Measurements from ENCODE around the gene KIF23.

The KIF23 gene

DNA sequence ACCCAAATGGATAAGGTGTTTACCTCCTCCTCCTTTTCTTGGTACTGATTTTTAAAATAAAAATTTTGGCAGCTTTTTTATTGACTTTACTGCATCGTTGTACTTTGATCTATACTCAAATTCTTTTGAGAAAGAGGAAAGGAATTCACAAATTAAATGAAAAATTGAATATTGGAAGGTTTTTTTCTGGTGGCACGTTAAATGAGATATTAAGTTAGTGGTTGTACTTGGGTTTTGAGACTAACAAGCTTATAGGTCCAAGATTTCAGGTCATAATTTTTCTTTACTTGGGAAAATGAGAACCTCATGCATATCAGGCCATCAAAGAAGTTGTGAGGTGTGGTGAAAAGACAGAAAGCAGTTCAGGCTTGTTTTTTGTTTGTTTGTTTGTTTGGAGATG, 52.6 kb downstream of the KIF23 start:
- DNase-seq (ENCODE audit: low spot score) = no peak

DNA sequence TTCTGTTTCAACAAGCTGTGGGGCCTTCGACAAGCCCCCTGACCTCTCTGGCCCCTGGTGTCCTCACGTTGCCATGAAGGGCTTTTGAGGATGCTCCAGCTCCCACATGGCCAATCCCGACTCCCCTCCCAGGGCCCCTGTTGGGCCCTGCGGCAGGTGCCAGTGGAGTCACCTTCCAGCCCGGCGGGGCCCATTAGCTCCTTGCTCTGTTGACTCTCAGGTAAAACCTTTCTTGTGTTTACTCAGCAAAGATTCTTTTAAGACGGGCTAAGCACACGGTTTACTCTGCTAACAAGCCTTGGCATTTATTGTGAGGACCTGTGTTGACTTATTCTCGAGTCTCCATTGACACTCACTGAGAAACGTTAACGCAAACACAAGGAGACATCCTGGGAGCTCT, 53.5 kb downstream of the KIF23 start:
- no peak for DNase-seq (ENCODE audit: low spot score)

DNA sequence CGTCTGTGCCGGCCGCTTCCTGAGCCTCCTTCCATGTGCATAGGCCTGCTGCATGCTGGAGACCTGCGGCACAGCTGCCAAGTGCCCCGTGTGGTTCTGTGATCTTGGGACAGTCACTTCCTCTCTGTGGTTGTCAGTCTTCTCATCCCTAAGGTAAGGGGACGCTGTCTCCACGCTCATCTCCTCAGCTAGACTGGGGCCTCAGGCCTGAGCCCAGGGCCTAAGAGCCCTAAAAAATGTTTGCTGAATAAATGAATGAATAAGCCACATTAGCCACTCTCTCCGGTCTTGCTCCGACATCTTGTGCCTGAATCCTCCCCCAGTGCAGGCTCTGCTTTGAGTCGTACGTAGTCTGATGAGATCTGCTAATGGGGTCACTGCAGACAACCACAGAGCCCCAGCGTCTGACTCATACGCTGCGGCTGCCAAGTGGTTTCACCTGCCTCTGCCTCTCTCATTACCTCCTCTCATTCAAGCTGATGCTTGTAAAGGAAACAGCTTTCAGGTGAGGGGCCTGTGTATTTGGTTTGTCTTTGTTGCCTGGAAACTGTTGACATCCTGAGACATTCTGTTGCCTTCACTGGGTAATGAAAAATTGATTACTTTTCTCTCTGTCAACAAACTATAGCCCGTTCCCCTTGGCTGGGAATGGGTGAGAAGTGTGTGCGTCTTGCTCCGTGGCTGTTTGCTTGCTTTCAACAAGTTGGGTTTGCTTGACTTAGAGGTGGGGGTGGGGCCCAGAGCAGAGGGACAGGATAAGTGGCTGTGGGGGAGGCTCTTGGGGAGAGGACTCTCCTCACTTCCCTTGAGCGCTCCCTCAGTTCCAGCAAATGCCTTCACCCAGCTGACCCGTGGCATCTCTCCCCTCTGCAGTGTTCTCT, 54.3 kb downstream of the KIF23 start:
- DNase-seq (ENCODE audit: low spot score) = no peak

DNA sequence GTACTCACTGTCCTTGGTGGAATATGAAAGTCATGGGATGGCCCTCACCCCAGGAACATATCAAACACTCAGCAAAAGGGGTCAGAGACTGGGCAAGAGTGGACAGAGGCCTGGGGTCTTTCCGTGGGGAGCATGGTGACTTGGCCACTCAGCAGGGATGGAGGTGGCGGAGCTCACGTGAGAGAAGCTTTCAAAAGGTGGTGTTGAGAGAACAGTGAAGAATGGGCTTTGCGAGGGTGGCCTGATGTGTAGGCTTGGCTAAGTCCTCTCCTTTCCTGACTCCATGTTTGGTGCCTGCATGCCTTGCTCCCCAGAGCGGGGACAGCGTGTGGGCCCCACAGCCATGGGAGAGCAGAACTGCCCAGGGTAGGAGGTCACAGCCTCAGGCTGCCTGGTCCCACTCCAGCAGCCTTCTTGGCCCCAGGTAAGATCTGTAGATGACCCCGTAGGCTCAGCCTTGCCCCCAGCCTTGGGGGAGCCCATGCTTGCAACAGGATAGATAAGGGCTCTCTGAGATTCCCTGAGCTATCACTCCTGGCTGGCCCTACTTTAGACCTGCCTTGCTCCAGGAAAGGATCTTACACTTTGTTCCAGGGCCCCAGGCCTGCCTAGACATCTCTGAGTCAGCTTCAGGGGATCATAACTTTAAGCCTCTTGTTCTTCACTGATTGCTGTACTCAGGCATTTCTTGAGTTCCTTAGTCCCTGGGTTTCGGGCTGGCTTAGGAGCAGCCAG, 55.5 kb downstream of the KIF23 start:
- no peak for DNase-seq (ENCODE audit: low spot score)

DNA sequence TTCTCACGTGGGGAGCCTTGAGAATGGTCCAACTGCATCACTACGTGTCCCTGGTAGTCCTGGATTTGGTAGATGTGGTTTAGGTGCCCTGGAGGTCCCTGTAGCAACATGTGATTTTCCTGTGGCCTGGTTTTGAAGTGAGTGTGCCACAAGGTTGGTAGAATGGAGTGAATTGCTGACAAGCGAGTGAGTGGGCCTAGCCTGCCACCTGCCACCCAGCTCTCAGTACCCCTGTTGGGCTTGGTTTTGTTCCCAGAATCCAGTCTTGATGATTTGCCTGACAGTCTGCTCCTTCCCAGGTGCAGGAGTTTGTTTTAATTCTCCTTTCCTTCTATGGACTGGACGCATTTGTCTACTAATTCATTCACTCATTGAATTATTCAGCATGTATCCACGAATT, 57.9 kb downstream of the KIF23 start:
- DNase-seq (ENCODE audit: low spot score) = no peak

DNA sequence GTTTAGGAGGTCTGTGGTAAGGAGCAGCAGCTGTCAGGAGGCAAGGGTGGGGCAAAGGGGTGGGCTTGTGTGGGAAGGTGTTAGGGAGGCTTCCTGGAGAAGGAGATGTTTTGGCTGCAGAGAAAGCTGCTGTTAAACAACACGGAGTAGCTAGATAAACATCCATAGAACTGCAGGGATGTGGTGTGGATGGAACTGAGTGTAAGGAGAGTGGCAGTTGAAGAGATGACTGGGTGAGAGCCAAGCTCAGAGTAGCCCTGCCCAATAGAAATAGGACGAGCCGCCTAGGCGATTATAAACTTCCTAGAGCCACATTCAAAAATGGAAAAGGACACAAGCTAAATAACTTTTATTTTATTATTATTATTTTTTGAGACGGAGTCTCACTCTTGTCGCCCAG, 58.4 kb downstream of the KIF23 start:
- DNase-seq (ENCODE audit: low spot score) = no peak

DNA sequence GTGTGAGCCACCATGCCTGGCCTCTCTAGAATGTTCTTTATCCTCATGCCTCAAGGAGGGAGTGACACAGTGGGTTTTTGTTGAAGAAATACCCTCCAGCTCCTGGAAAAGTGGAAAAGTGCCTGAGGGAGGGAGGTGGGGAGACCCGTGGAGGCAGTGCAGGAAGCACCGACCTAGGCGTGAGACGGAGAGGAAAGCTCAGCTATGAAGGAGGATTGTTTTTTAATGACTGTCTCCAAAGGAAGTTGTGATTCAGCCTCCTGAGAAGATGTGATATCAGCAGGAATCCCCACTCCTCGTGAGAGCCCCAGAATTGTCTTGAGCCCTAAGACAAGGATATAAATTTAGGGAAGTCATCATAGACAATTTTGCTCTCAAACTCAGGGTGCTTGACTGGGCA, 60.1 kb downstream of the KIF23 start:
- DNase-seq (ENCODE audit: low spot score) = no peak

DNA sequence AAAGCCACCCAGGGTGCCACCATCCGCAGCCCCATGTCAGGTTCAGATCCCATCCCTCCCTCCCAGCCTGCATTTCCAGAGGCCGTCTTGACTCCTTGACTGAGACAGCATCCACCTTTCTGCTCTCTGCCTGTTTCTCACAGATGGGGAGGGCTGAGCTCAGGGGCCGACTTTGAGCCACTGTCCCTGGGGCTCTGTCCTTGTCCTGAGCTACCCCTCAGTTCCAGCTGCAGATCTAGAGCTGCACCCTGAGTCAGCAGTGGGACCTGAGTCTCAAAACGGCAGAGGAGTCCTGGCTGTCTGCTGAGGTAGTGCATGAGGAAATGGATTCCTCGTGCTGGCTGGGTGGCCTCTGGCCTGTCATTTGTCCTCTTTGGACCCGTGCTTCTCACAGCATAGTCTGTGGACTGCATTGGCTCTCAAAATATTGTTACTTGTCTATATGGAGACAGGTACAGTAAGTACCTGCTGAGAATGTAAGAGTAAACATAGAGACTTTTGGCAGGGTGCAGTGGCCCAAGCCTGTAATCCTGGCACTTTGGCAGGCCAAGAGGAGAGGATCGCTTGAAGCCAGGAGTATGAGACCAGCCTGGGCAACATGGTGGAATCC, 60.8 kb downstream of the KIF23 start:
- DNase-seq (ENCODE audit: low spot score) = no peak

DNA sequence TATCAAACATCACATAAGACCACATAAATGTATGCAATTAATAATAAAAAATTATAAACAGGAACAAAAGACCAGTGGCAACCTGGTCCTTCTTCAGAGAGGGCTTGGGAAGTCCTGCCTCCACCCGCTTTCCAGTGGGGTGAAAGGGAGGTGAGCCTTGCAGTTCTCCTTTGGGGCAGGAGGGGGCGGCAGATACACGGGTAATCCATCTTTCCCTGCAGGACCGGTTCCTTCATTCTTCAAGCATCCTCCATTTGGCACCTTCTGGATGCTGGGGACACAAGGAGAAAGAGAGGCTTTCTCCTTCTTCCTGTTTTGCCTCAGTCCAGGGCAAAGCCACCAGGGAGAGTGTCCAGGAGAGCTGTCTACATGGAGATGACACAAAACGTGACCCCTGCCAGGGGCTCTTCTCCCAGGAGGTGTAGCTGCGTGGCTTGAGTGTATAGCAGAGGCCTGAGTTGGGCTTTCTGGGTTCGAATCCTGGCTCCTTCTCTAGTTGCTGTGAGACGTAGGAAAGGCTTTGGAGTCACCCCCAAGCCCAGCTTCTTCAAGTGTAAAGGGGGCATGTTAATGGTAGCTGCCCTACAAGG, 61.7 kb downstream of the KIF23 start:
- DNase-seq (ENCODE audit: low spot score) = peak; percentile 89

DNA sequence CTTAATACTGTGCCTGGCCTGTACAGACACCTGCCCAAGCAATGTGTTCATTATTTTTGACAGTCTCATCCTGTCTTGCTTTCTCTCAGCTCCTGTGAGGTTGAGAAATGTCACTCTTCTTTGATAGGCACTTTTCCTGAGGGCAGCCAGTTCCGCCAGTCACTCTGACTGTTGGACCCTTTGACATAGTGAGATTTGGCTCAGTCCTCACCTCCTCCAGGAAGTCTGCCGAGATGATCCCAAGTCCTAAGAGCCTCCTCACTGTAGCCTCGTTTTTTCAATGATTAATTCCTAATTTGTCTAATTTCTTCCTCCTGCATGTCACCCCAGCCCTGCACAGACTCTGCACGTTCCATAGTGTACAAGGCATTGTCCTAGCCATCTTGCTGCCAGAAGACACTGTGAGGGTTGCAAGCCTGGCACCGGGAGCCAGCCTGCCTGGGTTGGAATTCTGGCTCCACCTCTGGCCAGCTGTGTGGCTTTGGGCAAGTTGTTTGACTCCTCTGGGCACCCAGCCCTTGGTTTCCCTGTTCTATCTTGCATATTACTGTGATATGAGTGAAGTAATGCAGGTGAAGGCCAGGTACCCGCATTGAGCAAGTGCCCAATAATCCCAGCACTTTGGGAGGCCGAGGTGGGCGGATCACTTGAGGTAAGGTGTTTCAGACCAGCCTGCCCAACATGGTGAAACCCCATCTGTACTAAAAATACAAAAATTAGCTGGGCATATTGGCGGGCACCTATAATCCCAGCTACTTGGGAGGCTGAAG, 62.7 kb downstream of the KIF23 start:
- no peak for DNase-seq (ENCODE audit: low spot score)

DNA sequence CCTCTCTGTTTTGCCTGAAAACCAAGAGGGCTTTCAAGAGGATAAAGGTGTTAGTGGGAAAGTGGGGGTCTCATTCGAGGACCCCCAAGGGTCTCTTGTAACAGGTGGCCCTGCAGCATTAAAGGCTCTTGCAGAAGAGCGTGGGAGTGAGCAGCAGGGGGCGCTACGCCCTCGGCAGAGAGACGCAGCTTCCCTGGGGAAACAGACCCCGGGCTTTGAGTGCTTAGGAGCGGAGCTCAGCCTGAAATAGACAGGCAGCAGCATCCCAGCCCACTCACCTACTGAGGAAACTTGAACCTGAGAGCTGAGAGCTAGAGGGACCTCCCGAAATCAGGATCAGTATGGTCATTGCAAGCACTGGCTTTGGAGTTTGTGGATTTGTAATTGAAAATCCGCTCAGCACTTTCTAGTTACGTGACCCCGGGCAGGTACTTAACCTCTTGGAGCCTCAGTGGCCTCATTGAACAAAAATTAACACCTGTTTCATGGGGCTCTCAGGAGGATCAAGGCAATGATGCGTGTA, 64.2 kb downstream of the KIF23 start:
- peak; percentile 81 for DNase-seq (ENCODE audit: low spot score)

DNA sequence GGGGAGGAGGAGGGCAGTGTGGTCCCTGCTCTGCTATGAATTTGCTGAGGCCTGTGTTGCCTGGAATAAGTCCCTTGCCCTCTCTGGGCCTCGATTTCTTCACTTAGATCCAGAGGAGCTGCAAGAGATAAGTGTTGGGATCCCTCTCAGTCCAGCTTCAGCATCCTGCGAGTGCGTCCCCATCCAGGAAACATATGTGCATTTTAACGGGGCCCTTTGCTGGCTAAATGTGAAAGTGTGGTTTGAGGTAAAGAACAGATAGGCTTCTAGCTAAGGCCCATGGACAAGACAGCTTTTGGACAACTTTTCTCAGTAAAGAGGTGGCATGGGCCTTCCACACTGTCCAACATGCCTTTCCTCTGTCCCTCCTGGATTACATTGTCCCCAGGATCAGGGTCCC, 64.9 kb downstream of the KIF23 start:
- DNase-seq (ENCODE audit: low spot score) = no peak

DNA sequence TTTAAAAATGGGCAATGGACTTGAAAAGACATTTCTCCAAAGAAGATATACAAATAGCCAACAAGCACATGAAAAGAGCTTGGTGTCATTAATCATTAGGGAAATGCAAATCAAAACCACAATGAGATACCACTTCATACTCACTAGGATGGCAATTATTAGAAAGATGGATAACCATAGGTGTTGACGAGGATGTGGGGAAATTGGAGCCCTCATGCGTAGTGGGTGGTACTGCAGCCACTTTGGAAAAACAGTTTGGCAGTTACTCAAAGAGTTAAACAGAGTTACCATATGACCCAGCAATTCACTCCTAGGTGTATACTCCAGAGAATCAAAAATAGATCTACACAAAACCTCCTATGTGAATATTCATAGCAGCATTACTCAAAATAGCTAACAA, 65.8 kb downstream of the KIF23 start:
- no peak for DNase-seq (ENCODE audit: low spot score)

DNA sequence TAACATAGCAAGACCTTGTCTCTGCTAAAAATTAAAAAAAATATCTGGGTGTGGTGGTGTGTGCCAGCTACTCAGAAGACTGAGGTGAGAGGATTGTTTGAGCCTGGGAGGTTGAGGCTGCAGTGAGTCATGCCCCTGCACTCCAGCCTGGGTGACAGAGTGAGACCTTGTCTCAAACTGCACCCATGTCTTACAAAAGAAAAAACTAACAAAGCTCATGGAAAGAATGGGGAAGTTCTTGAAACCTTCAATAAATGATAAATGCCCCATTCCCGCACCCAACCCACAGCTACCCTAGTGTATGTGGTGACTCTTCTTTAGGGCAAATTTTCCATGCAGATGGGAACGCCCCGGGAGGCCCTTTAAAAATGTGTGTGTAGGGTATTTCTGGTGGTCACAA, 66.8 kb downstream of the KIF23 start:
- peak; percentile 25 for DNase-seq (ENCODE audit: low spot score)

DNA sequence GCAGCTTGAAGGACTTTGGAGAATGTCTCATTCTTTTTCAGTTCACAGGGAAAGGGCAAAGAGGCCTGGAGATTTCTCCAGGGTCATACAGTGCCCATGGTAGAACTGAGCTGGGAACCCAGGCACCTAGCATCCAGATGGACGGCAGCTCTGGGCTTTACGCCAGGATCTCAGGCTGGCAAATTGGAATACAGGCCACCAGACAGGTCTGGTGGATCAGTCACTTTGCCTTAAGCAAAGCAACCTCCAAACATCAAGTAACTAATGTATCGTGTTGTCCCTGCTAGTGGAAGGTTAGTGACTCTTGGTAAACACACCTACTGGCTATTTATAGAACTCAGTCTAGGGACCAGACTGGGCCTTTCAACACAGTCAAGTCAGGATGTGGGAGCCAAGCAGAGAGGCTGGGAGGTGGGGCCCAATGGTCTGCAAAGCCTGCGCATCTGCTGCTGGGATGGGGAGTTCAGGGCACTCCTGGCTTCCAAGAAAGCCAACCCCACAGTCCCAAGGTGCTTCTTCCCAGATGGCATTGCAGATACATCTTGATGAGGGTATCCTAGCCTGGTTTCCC, 68.6 kb downstream of the KIF23 start:
- peak; percentile 12 for DNase-seq (ENCODE audit: low spot score)

DNA sequence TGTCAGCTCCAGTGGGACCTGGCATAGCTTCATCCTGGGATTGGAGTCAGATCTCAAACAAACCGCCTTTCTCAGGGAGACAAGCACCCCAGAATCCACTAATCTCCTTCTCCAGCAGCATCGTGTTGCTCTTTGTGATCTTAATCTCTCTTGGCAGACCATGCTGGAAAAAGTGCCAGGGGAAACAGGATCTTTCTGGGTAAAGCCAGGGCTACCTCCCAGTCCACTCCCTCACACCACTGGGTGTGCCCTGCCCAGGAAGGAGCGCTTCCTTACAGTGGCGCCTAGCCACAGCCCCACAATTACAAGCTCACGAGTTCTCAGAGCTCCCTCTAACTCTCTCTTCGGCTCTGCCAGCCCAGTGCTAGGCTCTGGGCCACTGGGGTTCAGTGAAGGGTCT, 70.7 kb downstream of the KIF23 start:
- no peak for DNase-seq (ENCODE audit: low spot score)

DNA sequence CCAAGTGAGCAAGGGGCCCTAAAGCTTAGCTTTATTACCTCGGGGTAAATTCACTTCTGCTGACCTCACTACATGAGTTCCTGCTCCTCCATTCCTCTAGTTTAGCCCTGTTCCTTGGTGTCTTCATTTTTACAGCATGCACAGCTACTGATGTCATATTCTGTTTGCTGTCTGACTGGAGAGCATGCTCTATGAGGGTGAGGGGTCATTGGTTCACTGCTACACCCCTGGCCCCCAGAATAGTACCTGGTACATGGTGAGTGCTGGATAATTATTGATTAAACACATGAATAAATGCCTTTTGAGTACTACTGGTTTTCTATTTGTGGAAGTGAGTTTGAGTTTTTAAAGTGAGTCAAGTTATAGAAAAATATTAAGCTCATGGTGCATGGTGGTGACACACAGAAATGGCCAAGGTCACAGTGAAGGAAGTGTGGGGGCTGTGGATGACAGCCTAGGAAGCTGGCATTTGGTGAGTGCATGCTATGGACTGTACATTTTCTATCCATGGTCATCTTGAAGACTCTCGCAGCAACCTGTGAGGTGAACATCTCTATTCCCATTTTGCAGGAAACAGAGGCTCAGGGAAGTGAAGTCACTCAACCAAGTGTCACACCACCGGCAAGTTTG, 72.4 kb downstream of the KIF23 start:
- DNase-seq (ENCODE audit: low spot score) = no peak

DNA sequence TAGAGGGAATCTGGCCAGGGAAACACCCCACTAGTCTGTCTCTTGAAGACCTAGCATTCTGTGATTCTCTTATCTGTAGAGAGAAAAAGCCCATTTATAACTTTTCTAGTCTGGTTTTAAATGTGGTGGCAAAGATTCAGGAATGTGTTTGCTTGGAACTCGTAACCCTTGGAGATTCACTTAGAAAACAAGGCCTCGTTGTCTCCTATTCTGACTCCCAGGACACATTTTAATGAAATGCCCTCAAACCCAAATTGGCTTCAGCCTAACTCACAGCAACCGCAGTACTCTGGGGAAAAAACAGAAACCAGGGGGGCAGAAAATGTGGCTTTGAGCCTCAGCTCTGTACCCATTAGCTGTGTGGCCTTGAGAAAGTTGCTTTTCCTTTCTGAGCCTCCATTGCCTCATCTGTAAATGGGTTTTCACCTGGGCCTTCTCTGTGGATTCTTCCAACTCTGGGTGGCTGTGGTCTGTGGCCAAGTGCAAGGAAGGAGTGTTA, 75.0 kb downstream of the KIF23 start:
- DNase-seq (ENCODE audit: low spot score) = no peak

DNA sequence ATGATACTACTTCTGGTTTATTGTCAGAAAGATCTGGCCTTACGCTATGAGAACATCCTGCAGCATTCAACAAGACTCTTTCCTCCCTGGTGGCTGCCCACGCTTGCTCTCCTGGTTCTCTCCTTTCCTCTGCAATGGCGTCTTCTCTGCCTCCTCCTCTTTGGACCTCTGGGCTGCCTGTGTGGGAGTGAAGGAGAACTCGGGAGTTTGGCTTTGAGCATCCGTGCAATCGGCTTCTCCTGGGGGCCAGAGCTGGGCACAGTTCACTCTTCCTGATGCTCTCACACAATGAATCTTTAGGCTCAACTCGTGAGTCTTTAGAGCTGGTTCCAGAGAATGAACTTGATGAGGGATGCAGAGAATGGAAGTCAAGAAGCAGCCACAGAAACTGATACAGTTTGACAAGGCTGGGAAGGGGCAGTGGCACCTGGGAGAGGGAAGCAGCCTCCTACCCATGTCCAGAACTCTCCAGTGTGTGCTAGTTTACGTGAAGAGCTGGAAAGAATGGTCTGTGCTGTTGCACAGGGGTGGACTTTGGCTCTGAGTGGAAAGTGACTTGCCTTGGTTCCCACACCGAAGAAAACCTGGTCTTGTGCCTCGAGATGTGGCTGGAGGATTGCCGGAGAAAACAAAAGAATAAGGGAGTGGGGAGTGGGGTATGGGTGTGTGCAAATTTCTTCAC, 76.3 kb downstream of the KIF23 start:
- DNase-seq (ENCODE audit: low spot score) = no peak

DNA sequence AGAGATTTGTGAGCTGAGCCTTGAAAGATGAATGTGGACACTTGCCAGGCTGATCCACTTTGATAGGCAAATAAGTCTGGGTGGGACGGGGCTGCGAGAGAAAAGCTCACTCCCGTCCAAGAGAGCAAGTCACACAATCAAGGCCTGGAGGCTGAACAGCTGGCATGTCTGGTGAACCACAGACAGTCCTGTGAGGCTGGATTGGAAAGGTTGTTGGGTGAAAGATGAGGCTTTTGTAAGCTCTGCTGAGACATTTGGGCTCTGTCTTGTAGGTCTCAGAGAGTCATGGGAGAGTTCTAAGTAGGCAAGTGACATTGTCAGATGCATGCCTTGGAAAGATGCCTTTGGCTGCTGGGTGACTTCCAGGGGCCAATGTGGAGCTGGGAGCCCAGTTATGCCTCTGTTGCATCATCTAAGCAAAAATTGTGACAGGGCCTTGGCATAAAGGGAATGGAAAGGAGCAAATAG, 76.9 kb downstream of the KIF23 start:
- no peak for DNase-seq (ENCODE audit: low spot score)
